Neuronal stem cell (in vitro differentiated cells): ENCODE data around the gene ARHGAP28.
"Not testable (repeated sequence)": the region's sequence is repeated elsewhere in the genome, so short reads cannot be mapped to it uniquely, and the experiment has no call there.

Source experiments
- DNase-seq: peaks from one replicate; pipeline ENCODE4 v3.0.0-alpha.2; 2013; ENCODE audit warnings: low spot score
- H2AFZ ChIP-seq: one replicate; pipeline ENCODE4 v1.6.1; 2013; ENCODE audit warnings: mild to moderate bottlenecking, low read length, inconsistent platforms
- H2AK5ac ChIP-seq: 2 replicates; pipeline ENCODE4 v1.6.1; 2013; ENCODE audit warnings: low read depth, mild to moderate bottlenecking, inconsistent platforms, low read length, moderate library complexity, mixed read lengths
- H2BK120ac ChIP-seq: 2 replicates; pipeline ENCODE4 v1.6.1; 2013; ENCODE audit warnings: low read depth, mild to moderate bottlenecking, inconsistent platforms, low read length, moderate library complexity, mixed read lengths
- H2BK12ac ChIP-seq: one replicate; pipeline ENCODE4 v1.6.1; 2013; ENCODE audit warnings: low read length, inconsistent platforms
- H2BK15ac ChIP-seq: 2 replicates; pipeline ENCODE4 v1.6.1; 2013; ENCODE audit warnings: mild to moderate bottlenecking, low read length, inconsistent platforms, mixed read lengths
- H2BK5ac ChIP-seq: one replicate; pipeline ENCODE4 v1.6.1; 2013; ENCODE audit warnings: inconsistent platforms, mild to moderate bottlenecking, low read length, moderate library complexity
- H3K14ac ChIP-seq: one replicate; pipeline ENCODE4 v1.6.1; 2013; ENCODE audit warnings: low read length, inconsistent platforms
- H3K18ac ChIP-seq: 2 replicates; pipeline ENCODE4 v1.6.1; 2013; ENCODE audit warnings: low read length, inconsistent platforms
- H3K23ac ChIP-seq: 2 replicates; pipeline ENCODE4 v1.6.1; 2013; ENCODE audit warnings: low read depth, mild to moderate bottlenecking, mixed read lengths, low read length, inconsistent platforms; ENCODE audit not compliant: poor library complexity
- H3K27ac ChIP-seq: replicated peaks from 3 replicates; pipeline ENCODE4 v1.5.1; 2013; ENCODE audit warnings: low read length, inconsistent platforms
- H3K27me3 ChIP-seq, 3 experiments: 2 replicates each; pipeline ENCODE4 v1.6.1; 2013; ENCODE audit warnings: low read length in 3 of 3, mild to moderate bottlenecking in 2 of 3, inconsistent platforms in 1 of 3, low read depth in 1 of 3, mixed read lengths in 1 of 3, moderate library complexity in 1 of 3; ENCODE audit not compliant: control insufficient read depth in 3 of 3, insufficient read depth in 3 of 3
- H3K36me3 ChIP-seq, 2 donors: replicated peaks in 1 of 2; 2 replicates each; pipeline ENCODE4 v1.6.1; 2013; ENCODE audit warnings: low read length in 2 of 2; ENCODE audit not compliant: control insufficient read depth in 2 of 2, insufficient read depth in 2 of 2
- H3K4ac ChIP-seq: 2 replicates; pipeline ENCODE4 v1.6.1; 2013; ENCODE audit warnings: inconsistent platforms, mild to moderate bottlenecking, low read length, moderate library complexity
- H3K4me1 ChIP-seq, 2 donors: 1 replicate in 1 of 2; 2 replicates in 1 of 2; pipeline ENCODE4 v1.6.1; 2013; ENCODE audit warnings: low read length in 2 of 2, low read depth in 1 of 2; ENCODE audit not compliant: control insufficient read depth in 2 of 2, insufficient read depth in 1 of 2
- H3K4me2 ChIP-seq: one replicate; pipeline ENCODE4 v1.6.1; 2013; ENCODE audit warnings: mild to moderate bottlenecking, low read length, inconsistent platforms; ENCODE audit not compliant: insufficient read depth, poor library complexity, severe bottlenecking
- H3K4me3 ChIP-seq, 2 donors: 2 replicates each; pipeline ENCODE4 v1.5.1; 2013; ENCODE audit warnings: low read length in 2 of 2, mild to moderate bottlenecking in 2 of 2, inconsistent platforms in 1 of 2, moderate library complexity in 1 of 2
- H3K79me1 ChIP-seq: one replicate; pipeline ENCODE4 v1.6.1; 2013; ENCODE audit warnings: low read depth, mild to moderate bottlenecking, inconsistent platforms, low read length, moderate library complexity
- H3K9ac ChIP-seq: one replicate; pipeline ENCODE4 v1.6.1; 2013; ENCODE audit warnings: mild to moderate bottlenecking, low read depth, low read length, inconsistent platforms; ENCODE audit not compliant: poor library complexity
- H3K9me3 ChIP-seq, 2 donors: replicated peaks in 1 of 2; 2 replicates each; pipeline versions ENCODE3 to v1.6.1; 2013; ENCODE audit warnings: low read length in 2 of 2, mild to moderate bottlenecking in 2 of 2, inconsistent platforms in 1 of 2, low read depth in 1 of 2, mixed read lengths in 1 of 2, moderate library complexity in 1 of 2; ENCODE audit not compliant: control insufficient read depth in 2 of 2, insufficient read depth in 1 of 2
- H4K8ac ChIP-seq: one replicate; pipeline ENCODE4 v1.6.1; 2013; ENCODE audit warnings: low read depth, mild to moderate bottlenecking, inconsistent platforms, low read length, moderate library complexity
- H4K91ac ChIP-seq: one replicate; pipeline ENCODE4 v1.6.1; 2013; ENCODE audit warnings: low read length, low read depth, mild to moderate bottlenecking, inconsistent platforms; ENCODE audit not compliant: poor library complexity
- WGBS, 2 donors: extraction: QIAGEN DNeasy Blood & Tissue Kit; methylation state at CpG; one replicate each; pipeline ENCODE4 v1.1.7; 2013; ENCODE audit warnings: missing lambda C conversion rate in 2 of 2, mixed read lengths in 1 of 2; ENCODE audit not compliant: insufficient read length in 2 of 2, insufficient replicate concordance in 1 of 2; ENCODE audit errors: extremely low coverage in 2 of 2; 5-methylcytosine and 5-hydroxymethylcytosine counted together

Gene ARHGAP28

DNA sequence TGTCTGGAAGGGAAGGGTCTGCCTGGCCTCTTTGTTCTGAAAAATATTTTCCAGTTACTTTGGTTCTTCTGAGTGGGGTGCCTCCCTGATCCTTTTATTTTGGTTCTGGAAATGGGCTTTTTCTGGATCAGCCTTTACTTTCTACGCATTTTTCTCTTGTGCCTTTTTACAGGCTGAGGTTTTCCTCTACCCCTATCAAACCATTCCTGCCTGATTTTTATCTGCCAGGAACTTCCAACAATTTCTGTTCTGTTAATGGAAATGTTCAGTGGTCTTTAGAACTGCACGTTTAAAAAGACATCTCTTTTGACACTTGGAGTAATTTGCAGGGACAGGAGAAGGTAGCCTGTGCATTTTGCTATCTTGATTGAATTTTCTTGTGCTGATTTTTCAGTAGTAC is 113.8 kb downstream of the ARHGAP28 start:
- no peak for DNase-seq
- Histone ChIP-seq H3K9ac (no peak overlapping the region), H2BK12ac (no peak overlapping the region)

DNA sequence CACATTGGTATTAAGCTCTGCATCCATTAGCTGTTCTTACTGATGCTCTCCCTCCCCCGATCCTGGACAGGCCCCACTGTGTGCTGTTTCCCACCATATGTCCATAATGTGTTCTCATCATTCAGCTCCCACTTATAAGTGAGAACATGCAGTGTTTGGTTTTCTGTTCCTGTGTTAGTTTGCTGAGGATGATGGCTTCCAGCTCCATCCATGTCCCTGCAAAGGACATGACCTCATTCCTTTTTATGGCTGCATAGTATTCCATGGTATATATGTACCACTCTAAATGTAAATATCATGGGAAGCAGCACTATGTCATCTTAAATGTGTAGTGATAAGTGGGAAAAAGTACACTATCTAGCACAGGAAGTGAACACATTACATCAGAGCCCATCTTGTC is 116.0 kb downstream of the ARHGAP28 start:
- not testable (repeated sequence) for H2BK12ac ChIP-seq, H3K4me1 ChIP-seq, H4K8ac ChIP-seq, H2AK5ac ChIP-seq, H3K27me3 ChIP-seq, DNase-seq, H3K9me3 ChIP-seq, H3K18ac ChIP-seq, H2BK5ac ChIP-seq, H2AFZ ChIP-seq, H3K4me3 ChIP-seq, H3K23ac ChIP-seq, H4K91ac ChIP-seq, H2BK15ac ChIP-seq, H3K4me2 ChIP-seq, H3K27ac ChIP-seq, H3K9ac ChIP-seq, H3K14ac ChIP-seq, H3K4ac ChIP-seq, H2BK120ac ChIP-seq, H3K36me3 ChIP-seq, H3K79me1 ChIP-seq
- WGBS, 2 donors, result no CpG with 5 or more reads among the region's 1 CpG

More for the DNA sequence above, 113.8 kb downstream of the ARHGAP28 start:
- Histone ChIP-seq H2BK120ac (no peak overlapping the region), H3K79me1 (no peaks in the 10 kb centered on the region), H3K23ac (no peak overlapping the region), H3K9me3 (no peaks in the 10 kb centered on the region), H2BK5ac (no peak overlapping the region), H4K91ac (no peak overlapping the region), H3K14ac (no peak overlapping the region), H2AK5ac (no peak overlapping the region), H2AFZ (no peak overlapping the region), H2BK15ac (no peak overlapping the region), H3K4ac (no peak overlapping the region), H3K18ac (no peak overlapping the region), H3K4me2 (no peak overlapping the region), H3K27me3 (no peaks in the 10 kb centered on the region), H4K8ac (no peak overlapping the region), H3K4me1 (peaks cover 0 to 2% of the 10 kb centered on the region in 2 donors), H3K36me3 (no peaks in the 10 kb centered on the region), H3K4me3 (no peak overlapping the region), H3K27ac (no peak overlapping the region)
- no CpG with 5 or more reads among the region's 2 CpGs for WGBS, 2 donors

DNA sequence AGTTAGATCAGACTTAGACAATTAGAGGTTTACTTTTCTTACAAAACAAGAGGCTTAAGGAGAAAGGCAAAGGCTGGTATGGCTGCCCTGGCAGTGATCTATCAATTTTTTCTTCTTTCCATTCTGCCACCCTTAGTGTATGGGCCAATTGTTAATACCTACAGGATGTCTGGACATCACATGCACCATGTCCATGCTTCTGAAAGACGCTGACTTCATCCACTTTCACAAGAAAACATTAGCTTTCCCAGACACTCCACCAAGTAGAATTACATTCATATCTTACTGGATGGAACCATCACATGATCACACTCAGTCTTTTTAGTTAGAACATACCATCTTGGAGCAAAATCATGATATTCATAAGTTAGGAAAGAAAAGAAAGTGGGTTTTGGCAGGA is 120.9 kb downstream of the ARHGAP28 start:
- no peak overlapping the region for H2BK120ac ChIP-seq
- H2BK15ac ChIP-seq, result no peak overlapping the region
- H2AK5ac ChIP-seq, result no peak overlapping the region
- H3K14ac ChIP-seq, result no peak overlapping the region
- no peaks in the 10 kb centered on the region for H3K27me3 ChIP-seq
- H3K9me3 ChIP-seq, result peaks cover 17 to 25% of the 10 kb centered on the region in 2 donors
- H2AFZ ChIP-seq, result no peak overlapping the region
- no peaks in the 10 kb centered on the region for H3K4me1 ChIP-seq
- no peak overlapping the region for H3K27ac ChIP-seq
- H2BK5ac ChIP-seq, result no peak overlapping the region
- WGBS, 2 donors, result no CpG with 5 or more reads among the region's 1 CpG
- no peak for DNase-seq
- no peak overlapping the region for H3K23ac ChIP-seq
- H3K4me3 ChIP-seq, result no peak overlapping the region
- H2BK12ac ChIP-seq, result no peak overlapping the region
- no peak overlapping the region for H3K18ac ChIP-seq
- no peak overlapping the region for H4K91ac ChIP-seq
- H3K9ac ChIP-seq, result no peak overlapping the region
- peaks cover 2% of the 10 kb centered on the region for H3K79me1 ChIP-seq
- no peak overlapping the region for H3K4ac ChIP-seq
- H3K36me3 ChIP-seq, result peaks cover 5% of the 10 kb centered on the region in 2 donors
- H3K4me2 ChIP-seq, result no peak overlapping the region
- no peak overlapping the region for H4K8ac ChIP-seq

DNA sequence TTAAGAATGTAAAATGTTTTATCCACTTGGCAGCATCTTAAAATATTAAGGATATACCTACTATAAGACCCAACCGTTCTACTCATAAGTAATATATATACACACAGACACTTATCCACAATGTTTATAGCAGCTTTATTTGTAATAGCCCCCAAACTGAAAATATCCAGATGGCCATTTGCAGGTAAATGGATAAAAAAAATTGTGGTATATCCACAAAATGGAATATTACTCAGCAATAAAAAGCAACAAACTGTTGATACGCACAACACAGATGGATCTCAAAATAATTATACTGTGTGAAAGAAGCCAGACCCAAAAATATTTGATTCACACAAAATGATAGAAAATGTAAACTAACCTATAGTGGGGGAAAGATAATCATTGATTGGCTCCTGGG is 122.0 kb downstream of the ARHGAP28 start:
- no peak overlapping the region for H4K8ac ChIP-seq
- H3K4me2 ChIP-seq, result no peak overlapping the region
- peaks cover 5% of the 10 kb centered on the region in 2 donors for H3K36me3 ChIP-seq
- no peak overlapping the region for H2BK5ac ChIP-seq
- no peak overlapping the region for H3K4ac ChIP-seq
- H2AK5ac ChIP-seq, result no peak overlapping the region
- H2BK12ac ChIP-seq, result no peak overlapping the region
- no peak overlapping the region for H3K18ac ChIP-seq
- no peaks in the 10 kb centered on the region for H3K27me3 ChIP-seq
- no peak overlapping the region for H2BK120ac ChIP-seq
- peaks cover 18 to 30% of the 10 kb centered on the region in 2 donors for H3K9me3 ChIP-seq
- no peak overlapping the region for H3K9ac ChIP-seq
- H3K4me3 ChIP-seq, result no peak overlapping the region
- peaks cover 2% of the 10 kb centered on the region for H3K79me1 ChIP-seq
- H3K23ac ChIP-seq, result no peak overlapping the region
- H4K91ac ChIP-seq, result no peak overlapping the region
- H3K27ac ChIP-seq, result no peak overlapping the region
- no peak overlapping the region for H2AFZ ChIP-seq
- no peak overlapping the region for H2BK15ac ChIP-seq
- DNase-seq, result no peak
- no CpG with 5 or more reads among the region's 2 CpGs for WGBS, 2 donors
- H3K4me1 ChIP-seq, result no peaks in the 10 kb centered on the region
- H3K14ac ChIP-seq, result no peak overlapping the region
